ENCODE measurements around the gene PATL1.
A peak's percentile ranks its signal among the peaks of the same experiment; 100 is the strongest.
"Not testable (repeated sequence)": the region's sequence is repeated elsewhere in the genome, so short reads cannot be mapped to it uniquely, and the experiment has no call there.

PATL1 gene

GRCh38 chr11:59668950-59669610 is at the start of gene PATL1:
Gene PATL1, minus strand, starts transcription at chr11:59669037. Its CDS starts 142 bp downstream, at chr11:59668895.
- peak; percentile 98 to 99 for DNase-seq

- no peak for DNase-seq
Observed at GRCh38 chr11:59716051-59716450, 47.2 kb upstream of the PATL1 start.

GRCh38 chr11:59713745-59714144 is 44.9 kb upstream of the PATL1 start, which contains the start of gene OR10V1:
Gene OR10V1, minus strand, starts transcription at chr11:59713845. Its CDS starts 0 bp downstream, at chr11:59713845.
- no peak for DNase-seq

GRCh38 chr11:59710136-59710847 is 41.5 kb upstream of the PATL1 start:
- no peak for DNase-seq

GRCh38 chr11:59708537-59708936 is 39.7 kb upstream of the PATL1 start:
- DNase-seq, result no peak

GRCh38 chr11:59707371-59707770 is 38.5 kb upstream of the PATL1 start:
- no peak for DNase-seq

GRCh38 chr11:59706518-59707285 is 37.9 kb upstream of the PATL1 start:
- DNase-seq, result no peak

- no peak for DNase-seq
Observed at GRCh38 chr11:59705294-59705693, 36.5 kb upstream of the PATL1 start.

- not testable (repeated sequence) for DNase-seq
Observed at GRCh38 chr11:59703515-59703914, 34.7 kb upstream of the PATL1 start.

- not testable (repeated sequence) for DNase-seq
Observed at GRCh38 chr11:59700157-59700556, 31.3 kb upstream of the PATL1 start.

- DNase-seq, result no peak
Observed at GRCh38 chr11:59698506-59698905, 29.7 kb upstream of the PATL1 start.

GRCh38 chr11:59692915-59693314 is 24.1 kb upstream of the PATL1 start:
- no peak for DNase-seq

- no peak for DNase-seq
Observed at GRCh38 chr11:59691156-59691555, 22.3 kb upstream of the PATL1 start.

GRCh38 chr11:59689015-59689414 is 20.2 kb upstream of the PATL1 start:
- DNase-seq, result no peak

GRCh38 chr11:59681260-59681725 is 12.5 kb upstream of the PATL1 start:
- not testable (repeated sequence) for DNase-seq

GRCh38 chr11:59680287-59681154 is 11.7 kb upstream of the PATL1 start:
- DNase-seq, result peak; percentile 45 to 59

GRCh38 chr11:59679347-59679746 is 10.5 kb upstream of the PATL1 start:
- no peak for DNase-seq

- DNase-seq, result no peak
Observed at GRCh38 chr11:59678813-59679165, 10.0 kb upstream of the PATL1 start.

- no peak for DNase-seq
Observed at GRCh38 chr11:59678118-59678812, 9.4 kb upstream of the PATL1 start.

- DNase-seq, result no peak
Observed at GRCh38 chr11:59676205-59676604, 7.4 kb upstream of the PATL1 start.

GRCh38 chr11:59674291-59674690 is 5.5 kb upstream of the PATL1 start:
- no peak for DNase-seq

GRCh38 chr11:59673291-59673690 is 4.5 kb upstream of the PATL1 start:
- no peak for DNase-seq

Measured in activated CD4-positive, alpha-beta T cell treated with anti-CD3 and anti-CD28 coated beads for 4 hours (primary cell).